HL-60 (cell line): ENCODE data around the gene PARD3.

Experiments
- DNase-seq, 2 experiments: peaks; one replicate each; pipeline ENCODE4 v3.0.0-alpha.2; 2010 to 2020; ENCODE audit warnings: low read depth in 1 of 2, low spot score in 1 of 2
- H3K27ac ChIP-seq: fragments of 250-450 bp; sonication (Bioruptor Pico); replicated peaks from 2 replicates; pipeline ENCODE4 v1.5.1; 2020; ENCODE audit warnings: mild to moderate bottlenecking, moderate library complexity
- H3K27me3 ChIP-seq: fragments of 250-450 bp; sonication (Bioruptor Pico); 2 replicates; pipeline ENCODE4 v1.5.1; 2021; ENCODE audit warnings: mild to moderate bottlenecking, moderate library complexity; ENCODE audit not compliant: insufficient read depth, poor library complexity, severe bottlenecking
- H3K4me3 ChIP-seq: replicated peaks from 2 replicates; pipeline ENCODE4 v1.5.1; 2011; ENCODE audit warnings: mild to moderate bottlenecking, control low read depth, low read length; ENCODE audit not compliant: insufficient read depth
- CTCF ChIP-seq: IDR thresholded peaks from one replicate; pipeline ENCODE4 v1.5.1; 2011; ENCODE audit warnings: low read length, control low read depth, inconsistent platforms; ENCODE audit not compliant: insufficient read depth
- GABPA ChIP-seq: IDR thresholded peaks from 2 replicates; pipeline ENCODE4 v1.6.1; 2012; ENCODE audit warnings: low read depth
- POLR2AphosphoS5 ChIP-seq: IDR thresholded peaks from 2 replicates; pipeline ENCODE4 v1.6.1; 2012; ENCODE audit warnings: low read depth
- REST ChIP-seq: IDR thresholded peaks from 2 replicates; pipeline ENCODE4 v1.6.1; 2012; ENCODE audit warnings: low read depth; ENCODE audit not compliant: insufficient replicate concordance
- SPI1 ChIP-seq: IDR thresholded peaks from 2 replicates; pipeline ENCODE4 v1.6.1; 2012; ENCODE audit warnings: low read depth, mild to moderate bottlenecking, borderline replicate concordance

The PARD3 gene

DNA sequence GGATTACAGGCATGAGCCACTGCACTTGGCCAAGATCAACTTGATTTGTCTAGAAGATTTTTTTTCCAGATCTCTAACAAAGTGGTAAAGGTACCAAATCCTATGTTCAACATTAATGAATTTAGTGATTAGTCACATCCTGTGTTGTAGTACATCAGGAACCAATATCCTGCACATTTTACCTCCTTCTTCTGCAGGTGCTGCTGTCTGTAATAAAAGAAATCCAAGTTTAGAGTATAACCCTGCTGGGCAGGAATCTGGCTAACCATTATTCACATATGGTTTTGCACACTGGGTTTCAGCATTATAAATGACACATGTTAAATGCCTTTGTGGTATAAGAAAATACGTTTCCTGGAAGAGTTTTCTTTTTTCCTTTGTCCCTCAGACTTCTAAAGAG lies 10.8 kb downstream of the PARD3 start:
- H3K27me3 ChIP-seq: no peaks in the 10 kb centered on the region
- TF ChIP-seq POLR2AphosphoS5: no peak
- no peak for TF ChIP-seq GABPA
- no peak for TF ChIP-seq REST
- TF ChIP-seq CTCF: no peak
- TF ChIP-seq SPI1: no peak
- DNase-seq: no peak
- H3K4me3 ChIP-seq: no peak overlapping the region
- H3K27ac ChIP-seq: no peak overlapping the region

DNA sequence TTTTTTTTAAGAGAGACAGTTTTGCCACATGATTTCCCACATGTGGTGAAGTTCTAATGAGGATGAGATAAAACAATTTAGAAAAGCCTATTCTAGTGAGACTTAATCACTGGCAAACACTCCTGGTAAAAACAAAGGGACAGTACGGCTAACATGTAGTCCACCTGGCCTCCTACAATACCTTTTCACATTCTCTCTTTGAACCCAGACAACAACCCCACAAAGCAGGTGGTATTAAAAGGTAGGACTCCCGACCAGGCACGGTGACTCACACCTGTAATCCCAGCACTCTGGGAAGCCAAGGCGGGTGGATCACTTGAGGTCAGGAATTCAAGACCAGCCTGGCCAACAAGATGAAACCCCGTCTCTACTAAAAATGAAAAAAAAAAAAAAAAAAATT lies 12.4 kb downstream of the PARD3 start:
- TF ChIP-seq SPI1: no peak
- no peak for TF ChIP-seq CTCF
- TF ChIP-seq GABPA: no peak
- TF ChIP-seq POLR2AphosphoS5: no peak
- no peak for TF ChIP-seq REST
- Histone ChIP-seq H3K27me3 (no peaks in the 10 kb centered on the region), H3K4me3 (no peak overlapping the region), H3K27ac (no peak overlapping the region)
- DNase-seq: no peak

- TF ChIP-seq SPI1 (no peak), GABPA (no peak), CTCF (no peak), POLR2AphosphoS5 (no peak), REST (no peak)
- Histone ChIP-seq H3K27ac (no peak overlapping the region), H3K27me3 (no peaks in the 10 kb centered on the region), H3K4me3 (no peak overlapping the region)
- DNase-seq: no peak
Measured at GRCh38 chr10:34801097-34801733, 13.9 kb downstream of the PARD3 start.
